Fibroblast of lung (primary cell): ENCODE data around the gene PLA2G2F. TPM values are rescaled to one million over a fixed set of nuclear protein-coding genes. Genes with fewer than 3 reads are reported as not detected.

Source experiments
- DNase-seq, 2 donors: peaks; one replicate each; pipeline versions ENCODE4 v3.0.0 to v3.0.0-alpha.2; 2010; ENCODE audit warnings: low read depth in 2 of 2
- H2AFZ ChIP-seq: 2 replicates; pipeline ENCODE4 v1.5.1; 2012; ENCODE audit warnings: low read length, control low read depth, inconsistent platforms
- H3K27ac ChIP-seq: 2 replicates; pipeline ENCODE4 v1.5.1; 2011; ENCODE audit warnings: low read length, control low read depth; ENCODE audit not compliant: insufficient read depth
- H3K27me3 ChIP-seq: 2 replicates; pipeline ENCODE4 v1.5.1; 2011; ENCODE audit warnings: mild to moderate bottlenecking, low read length; ENCODE audit not compliant: control insufficient read depth, insufficient read depth
- H3K36me3 ChIP-seq: 2 replicates; pipeline ENCODE4 v1.5.1; 2011; ENCODE audit warnings: low read length; ENCODE audit not compliant: control insufficient read depth, insufficient read depth
- H3K4me1 ChIP-seq: 2 replicates; pipeline ENCODE4 v1.5.1; 2011; ENCODE audit warnings: low read length; ENCODE audit not compliant: control insufficient read depth, insufficient read depth; ENCODE audit errors: extremely low read depth
- H3K4me2 ChIP-seq: 2 replicates; pipeline ENCODE4 v1.5.1; 2011; ENCODE audit warnings: low read length, control low read depth; ENCODE audit not compliant: insufficient read depth; ENCODE audit errors: extremely low read depth
- H3K4me3 ChIP-seq, 4 experiments: fragments of 200-600 bp in 1 of 4; sonication (generic) in 1 of 4; replicated peaks in 1 of 4; 2 replicates each; pipeline ENCODE4 v1.5.1; 2011 to 2016; ENCODE audit warnings: low read length in 4 of 4, low read depth in 3 of 4, mild to moderate bottlenecking in 3 of 4, control low read depth in 2 of 4, inconsistent platforms in 1 of 4, mixed read lengths in 1 of 4; ENCODE audit not compliant: insufficient read depth in 1 of 4; ENCODE audit errors: control extremely low read depth in 1 of 4
- H3K79me2 ChIP-seq: 2 replicates; pipeline ENCODE4 v1.5.1; 2012; ENCODE audit warnings: mild to moderate bottlenecking, low read length, inconsistent platforms; ENCODE audit not compliant: control insufficient read depth, insufficient read depth
- H3K9ac ChIP-seq: 2 replicates; pipeline ENCODE4 v1.5.1; 2011; ENCODE audit warnings: mild to moderate bottlenecking, low read length, control low read depth; ENCODE audit not compliant: insufficient read depth
- H3K9me3 ChIP-seq: 2 replicates; pipeline ENCODE4 v1.5.1; 2012; ENCODE audit warnings: low read depth, low read length; ENCODE audit not compliant: control insufficient read depth, insufficient read depth
- H4K20me1 ChIP-seq: 2 replicates; pipeline ENCODE4 v1.5.1; 2011; ENCODE audit warnings: low read length; ENCODE audit not compliant: control insufficient read depth, insufficient read depth; ENCODE audit errors: extremely low read depth
- EZH2 ChIP-seq: IDR thresholded peaks from 2 replicates; pipeline ENCODE4 v1.5.1; 2012; ENCODE audit warnings: low read length, control low read depth, mild to moderate bottlenecking; ENCODE audit errors: missing control alignments
- polyA plus RNA-seq, 2 donors: library from polyadenylated mRNA; depleted of rRNA in 1 of 2; stranded (reverse) in 1 of 2; unstranded in 1 of 2; fragments of >200 nt; gene quantifications; 2 replicates each; pipeline ENCODE4 v1.2.1, GENCODE V29; 2011 to 2012; ENCODE audit warnings: missing spikeins in 1 of 2
- total RNA-seq: library from RNA; depleted of rRNA; stranded (reverse); fragments of >200 nt; gene quantifications from 2 replicates; pipeline ENCODE4 v1.2.1, GENCODE V29; 2014
- TF ChIP-seq, protein P1 (sequence below), 2 donors: IDR thresholded peaks in 1 of 2; conservative IDR thresholded peaks in 1 of 2; 1 replicate in 1 of 2; 2 replicates in 1 of 2; pipeline ENCODE4 v1.5.1; 2011 to 2012; ENCODE audit warnings: low read length in 2 of 2, control low read depth in 1 of 2, inconsistent platforms in 1 of 2, low read depth in 1 of 2, mild to moderate bottlenecking in 1 of 2

The PLA2G2F gene
- total and polyA plus RNA-seq, 2 donors (not counting 1 experiment from before 2014, with no cell fraction given) = not detected

DNA sequence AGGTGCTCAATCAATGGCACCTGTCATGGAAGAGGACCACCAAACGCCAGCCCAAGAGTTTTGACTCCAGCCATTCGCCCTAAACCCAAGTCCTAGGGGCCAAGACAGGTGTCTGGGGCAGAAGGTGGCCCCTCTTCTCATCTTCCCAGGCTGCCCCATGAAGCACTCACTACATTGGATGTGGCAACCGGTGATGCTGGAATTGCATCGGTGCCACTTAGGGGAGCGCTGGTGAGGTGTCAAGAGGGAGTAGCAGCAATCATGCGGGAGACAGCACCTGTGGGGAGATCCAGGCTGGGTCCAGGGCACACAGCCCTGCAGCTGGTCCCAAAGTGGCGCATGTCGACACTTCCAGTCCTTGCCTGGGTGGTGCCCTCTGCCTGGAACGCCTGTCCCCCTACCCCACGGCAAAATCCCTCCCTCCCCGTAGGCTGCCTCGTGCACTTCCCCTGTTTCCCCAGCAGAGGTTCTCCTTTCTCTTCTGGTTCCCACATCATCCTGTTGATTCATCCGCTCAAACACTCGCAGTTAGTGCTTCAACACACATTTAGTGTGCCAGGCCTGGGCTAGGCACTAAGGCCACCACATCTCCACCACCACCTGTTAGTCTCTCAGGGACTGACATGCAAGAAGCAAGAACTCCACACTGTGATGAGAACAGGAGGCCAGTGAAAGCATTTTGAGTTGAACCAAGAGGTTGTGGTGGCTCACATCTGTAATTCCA, 38.3 kb upstream of the PLA2G2F start:
- H2AFZ ChIP-seq = no peak overlapping the region
- peak; percentile 63 to 64 for DNase-seq
- no peaks in the 10 kb centered on the region for H3K27me3 ChIP-seq

DNA sequence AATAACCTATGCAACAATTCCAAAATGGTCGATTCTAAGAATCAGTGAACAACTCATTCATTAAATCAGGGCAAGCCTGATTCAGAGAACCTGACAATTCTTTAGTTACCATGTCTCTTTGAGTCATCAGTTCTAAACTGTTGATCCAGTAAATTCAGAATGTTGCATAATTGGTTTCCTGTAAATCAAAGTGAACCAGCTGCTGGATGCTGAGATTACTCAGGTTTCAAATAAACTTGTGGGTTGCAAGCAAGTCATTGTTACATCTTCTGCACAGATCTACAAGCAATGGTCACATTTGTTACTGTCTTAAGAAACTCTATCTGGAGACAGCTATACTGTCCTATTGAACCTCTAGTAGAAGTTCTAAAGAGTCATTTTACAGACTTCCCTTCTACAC, 36.2 kb upstream of the PLA2G2F start:
- H3K9me3 ChIP-seq = no peaks in the 10 kb centered on the region
- no peak overlapping the region for H3K27ac ChIP-seq
- H3K36me3 ChIP-seq = no peaks in the 10 kb centered on the region
- no peaks in the 10 kb centered on the region for H3K79me2 ChIP-seq
- no peaks in the 10 kb centered on the region for H3K27me3 ChIP-seq
- no peaks in the 10 kb centered on the region for H3K4me1 ChIP-seq
- peak; percentile 82 to 91 for DNase-seq
- H4K20me1 ChIP-seq = no peaks in the 10 kb centered on the region
- TF ChIP-seq, protein P1, sequence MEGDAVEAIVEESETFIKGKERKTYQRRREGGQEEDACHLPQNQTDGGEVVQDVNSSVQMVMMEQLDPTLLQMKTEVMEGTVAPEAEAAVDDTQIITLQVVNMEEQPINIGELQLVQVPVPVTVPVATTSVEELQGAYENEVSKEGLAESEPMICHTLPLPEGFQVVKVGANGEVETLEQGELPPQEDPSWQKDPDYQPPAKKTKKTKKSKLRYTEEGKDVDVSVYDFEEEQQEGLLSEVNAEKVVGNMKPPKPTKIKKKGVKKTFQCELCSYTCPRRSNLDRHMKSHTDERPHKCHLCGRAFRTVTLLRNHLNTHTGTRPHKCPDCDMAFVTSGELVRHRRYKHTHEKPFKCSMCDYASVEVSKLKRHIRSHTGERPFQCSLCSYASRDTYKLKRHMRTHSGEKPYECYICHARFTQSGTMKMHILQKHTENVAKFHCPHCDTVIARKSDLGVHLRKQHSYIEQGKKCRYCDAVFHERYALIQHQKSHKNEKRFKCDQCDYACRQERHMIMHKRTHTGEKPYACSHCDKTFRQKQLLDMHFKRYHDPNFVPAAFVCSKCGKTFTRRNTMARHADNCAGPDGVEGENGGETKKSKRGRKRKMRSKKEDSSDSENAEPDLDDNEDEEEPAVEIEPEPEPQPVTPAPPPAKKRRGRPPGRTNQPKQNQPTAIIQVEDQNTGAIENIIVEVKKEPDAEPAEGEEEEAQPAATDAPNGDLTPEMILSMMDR (conservative IDR thresholded peaks at IDR 0.05 in 1 of 2, IDR thresholded peaks at IDR 0.05 in 1 of 2; ENCODE audit: low read depth in 1 of 2, low read length in 2 of 2) = no peak
- no peak for TF ChIP-seq EZH2
- H2AFZ ChIP-seq = no peak overlapping the region
- H3K9ac ChIP-seq = no peak overlapping the region
- no peak overlapping the region for H3K4me2 ChIP-seq
- H3K4me3 ChIP-seq = no peak overlapping the region

More for the DNA sequence above, 38.3 kb upstream of the PLA2G2F start:
- Histone ChIP-seq H4K20me1 (no peaks in the 10 kb centered on the region), H3K27ac (no peak overlapping the region), H3K9me3 (no peaks in the 10 kb centered on the region), H3K4me2 (no peak overlapping the region), H3K79me2 (no peaks in the 10 kb centered on the region), H3K36me3 (no peaks in the 10 kb centered on the region), H3K9ac (no peak overlapping the region), H3K4me3 (no peak overlapping the region), H3K4me1 (no peaks in the 10 kb centered on the region)
- TF ChIP-seq, protein P1 (conservative IDR thresholded peaks at IDR 0.05 in 1 of 2, IDR thresholded peaks at IDR 0.05 in 1 of 2; ENCODE audit: low read depth in 1 of 2, low read length in 2 of 2) = peak; percentile 80 to 85
- no peak for TF ChIP-seq EZH2

DNA sequence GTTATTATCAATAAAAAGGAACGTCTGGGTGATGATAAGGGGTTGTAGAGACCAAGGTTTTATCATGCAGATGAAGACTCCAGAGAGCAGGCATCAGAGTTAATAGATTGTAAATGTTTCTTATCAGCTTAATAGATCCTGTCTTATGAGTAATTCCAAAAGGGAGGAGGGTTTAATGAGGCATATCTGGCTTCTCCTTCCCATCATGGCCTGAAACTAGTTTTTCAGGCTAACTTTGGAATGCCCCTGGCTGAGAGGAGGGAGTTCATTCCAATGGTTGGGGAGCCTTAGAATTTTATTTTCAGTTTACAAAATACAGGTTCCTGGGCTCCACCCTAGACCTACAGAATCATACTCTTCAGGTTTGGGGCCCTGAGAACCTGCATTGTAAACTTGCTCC, 33.3 kb upstream of the PLA2G2F start:
- H3K4me3 ChIP-seq = no peak overlapping the region
- H4K20me1 ChIP-seq = no peaks in the 10 kb centered on the region
- no peaks in the 10 kb centered on the region for H3K27me3 ChIP-seq
- no peak for TF ChIP-seq EZH2
- TF ChIP-seq, protein P1 (conservative IDR thresholded peaks at IDR 0.05 in 1 of 2, IDR thresholded peaks at IDR 0.05 in 1 of 2; ENCODE audit: low read depth in 1 of 2, low read length in 2 of 2) = no peak
- H3K27ac ChIP-seq = no peak overlapping the region
- no peaks in the 10 kb centered on the region for H3K9me3 ChIP-seq
- no peaks in the 10 kb centered on the region for H3K36me3 ChIP-seq
- DNase-seq = peak in 1 of 2 donors; percentile 62
- H3K4me1 ChIP-seq = no peaks in the 10 kb centered on the region
- no peaks in the 10 kb centered on the region for H3K79me2 ChIP-seq
- no peak overlapping the region for H2AFZ ChIP-seq
- no peak overlapping the region for H3K4me2 ChIP-seq
- H3K9ac ChIP-seq = no peak overlapping the region
